Fibroblast of the aortic adventitia (primary cell): ENCODE measurements around the gene GCK. TPM values are rescaled to one million over a fixed set of nuclear protein-coding genes. Genes with fewer than 3 reads are reported as not detected.

Experiments
- DNase-seq: peaks from one replicate; pipeline ENCODE4 v3.0.0-alpha.2; 2010; ENCODE audit warnings: low read depth
- H3K4me3 ChIP-seq: 2 replicates; pipeline ENCODE4 v1.5.1; 2011; ENCODE audit warnings: low read depth, mild to moderate bottlenecking, control low read depth, low read length, moderate library complexity
- CTCF ChIP-seq: IDR thresholded peaks from 2 replicates; pipeline ENCODE4 v1.5.1; 2011; ENCODE audit warnings: mild to moderate bottlenecking, low read length, control low read depth, inconsistent platforms; ENCODE audit not compliant: insufficient read depth
- total RNA-seq: library from RNA; depleted of rRNA; stranded (reverse); fragments of >200 nt; gene quantifications from 2 replicates; pipeline ENCODE4 v1.2.3, GENCODE V29; 2012; ENCODE audit warnings: low replicate concordance

GCK gene
- total RNA-seq, 1 donor: 0.36 TPM

GRCh38 chr7:44232901-44233715, 43.9 kb upstream of the GCK start:
- DNase-seq: no peak
- no peak for TF ChIP-seq CTCF

DNA sequence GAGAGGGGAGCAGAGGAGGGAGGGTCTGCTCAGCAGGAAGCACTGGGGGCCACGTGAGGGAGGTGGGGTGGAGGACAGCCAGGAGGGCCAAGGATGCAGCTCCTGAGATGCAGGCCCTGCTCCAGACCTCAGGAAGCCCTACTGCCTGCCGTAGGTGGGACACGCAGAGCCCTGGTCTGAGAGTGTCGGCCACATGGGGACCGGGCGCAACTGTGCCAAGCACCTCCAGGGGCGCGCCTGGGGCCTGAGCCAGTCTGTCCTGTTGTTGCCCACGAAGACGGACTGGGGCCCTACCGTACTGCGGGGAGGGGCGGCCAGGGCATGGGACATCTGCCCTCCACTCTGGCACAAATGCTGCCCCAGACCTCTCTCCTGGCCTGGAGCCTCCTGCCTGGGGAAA, 43.2 kb upstream of the GCK start:
- no peak overlapping the region for H3K4me3 ChIP-seq
- TF ChIP-seq CTCF: no peak
- DNase-seq: no peak

More at GRCh38 chr7:44232901-44233715, 43.9 kb upstream of the GCK start:
- no peak overlapping the region for H3K4me3 ChIP-seq

GRCh38 chr7:44231088-44231487, 41.8 kb upstream of the GCK start:
- no peak overlapping the region for H3K4me3 ChIP-seq
- no peak for DNase-seq
- no peak for TF ChIP-seq CTCF

GRCh38 chr7:44230286-44230685, 41.0 kb upstream of the GCK start:
- no peak for TF ChIP-seq CTCF
- DNase-seq: no peak
- no peak overlapping the region for H3K4me3 ChIP-seq

DNA sequence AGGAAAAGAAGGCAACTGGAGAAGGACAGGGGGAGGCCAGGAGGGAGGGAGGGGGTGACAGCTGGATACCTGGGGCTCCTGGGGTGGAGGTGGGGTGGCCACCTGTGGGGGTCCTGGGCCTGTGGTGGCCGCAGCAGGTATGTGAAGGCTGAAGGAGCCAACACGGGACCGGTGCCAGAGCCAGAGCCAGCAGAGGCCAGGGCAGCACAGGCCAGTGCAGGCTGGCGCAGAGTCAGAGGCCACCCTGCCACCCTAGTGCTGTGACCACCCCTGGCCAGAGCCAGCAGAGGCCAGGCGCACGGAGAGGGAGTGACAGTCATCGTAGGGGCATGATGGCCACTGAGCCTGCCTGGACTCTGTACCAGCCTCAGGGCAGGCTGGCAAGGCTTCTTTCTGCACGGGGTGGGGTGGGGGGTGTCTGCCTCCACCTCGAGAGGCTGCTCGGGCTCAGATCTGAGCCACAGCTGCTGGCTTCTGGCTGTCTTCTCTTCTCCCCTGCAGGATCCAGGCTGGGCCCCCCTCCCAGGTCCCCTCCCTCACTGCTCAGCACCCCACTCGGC, 40.4 kb upstream of the GCK start:
- no peak for TF ChIP-seq CTCF
- no peak overlapping the region for H3K4me3 ChIP-seq
- DNase-seq: no peak

DNA sequence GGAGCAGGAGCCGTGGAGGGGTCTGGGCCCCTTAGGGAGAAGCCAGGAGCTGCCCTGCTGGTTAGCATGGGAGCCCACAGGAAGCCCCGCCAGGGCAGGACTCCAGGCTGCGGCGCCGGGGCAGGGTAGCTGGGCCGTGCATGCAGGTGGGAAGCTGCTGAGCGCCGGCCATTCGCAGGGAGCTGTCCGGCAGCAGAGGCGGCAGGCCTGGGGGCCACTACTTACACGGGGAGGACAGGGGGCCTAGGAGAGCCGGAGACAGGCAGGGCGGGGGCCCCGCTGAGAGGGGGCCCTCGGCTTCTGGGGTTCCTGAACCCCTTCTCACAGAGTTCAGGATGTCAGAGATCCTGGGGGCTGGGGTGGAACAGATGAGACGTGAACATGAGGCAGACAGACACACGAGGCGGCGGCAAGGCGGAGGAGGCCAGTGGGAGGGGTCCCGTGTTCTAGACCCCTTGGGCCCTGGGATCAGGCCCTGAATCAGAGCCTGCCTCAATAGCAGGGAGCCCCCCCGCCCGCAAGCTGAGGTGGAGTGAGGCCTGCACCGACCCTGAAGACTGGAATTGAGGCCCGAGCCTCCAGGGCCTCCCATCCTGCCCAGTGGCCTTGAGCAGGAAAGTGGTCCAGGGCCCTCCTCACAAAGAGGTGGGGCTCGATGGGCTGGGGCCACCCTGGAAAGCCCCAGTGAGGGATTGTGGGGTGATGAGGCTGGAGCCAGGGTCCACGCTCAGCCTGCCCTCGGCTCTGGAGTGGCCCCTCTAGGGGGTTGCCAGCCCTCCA, 39.5 kb upstream of the GCK start:
- no peak for TF ChIP-seq CTCF
- DNase-seq: no peak
- no peak overlapping the region for H3K4me3 ChIP-seq
